ENCODE results near the gene TRAF7. TPM values are rescaled to one million over a fixed set of nuclear protein-coding genes. Genes with fewer than 3 reads are reported as not detected.

TRAF7 gene
- total RNA-seq, 1 donor from 2014 or later = 190 TPM

GRCh38 chr16:2175454-2175853 lies 19.9 kb downstream of the TRAF7 start:
- Mint-ChIP-seq H3K36me3 (ENCODE audit: low read depth, unreplicated experiment) (peaks cover 14% of the 10 kb centered on the region), H3K27ac (ENCODE audit: unreplicated experiment) (no peak overlapping the region), H3K9me3 (ENCODE audit: unreplicated experiment) (no peaks in the 10 kb centered on the region), H3K4me1 (ENCODE audit: unreplicated experiment) (peaks cover 7% of the 10 kb centered on the region), H3K27me3 (ENCODE audit: unreplicated experiment) (peaks cover 8% of the 10 kb centered on the region), H3K4me3 (ENCODE audit: unreplicated experiment) (no peak overlapping the region)
- TF ChIP-seq CTCF (IDR thresholded peaks at IDR 0.05; ENCODE audit: unreplicated experiment) = no peak
- no peak for DNase-seq (ENCODE audit: low spot score)

GRCh38 chr16:2176047-2176446 lies 20.5 kb downstream of the TRAF7 start:
- Mint-ChIP-seq H3K36me3 (ENCODE audit: low read depth, unreplicated experiment) (peaks cover 14% of the 10 kb centered on the region), H3K27ac (ENCODE audit: unreplicated experiment) (no peak overlapping the region), H3K27me3 (ENCODE audit: unreplicated experiment) (peaks cover 8% of the 10 kb centered on the region), H3K9me3 (ENCODE audit: unreplicated experiment) (no peaks in the 10 kb centered on the region), H3K4me3 (ENCODE audit: unreplicated experiment) (no peak overlapping the region), H3K4me1 (ENCODE audit: unreplicated experiment) (peaks cover 7% of the 10 kb centered on the region)
- no peak for DNase-seq (ENCODE audit: low spot score)
- no peak for TF ChIP-seq CTCF (IDR thresholded peaks at IDR 0.05; ENCODE audit: unreplicated experiment)

GRCh38 chr16:2177101-2177500 lies 21.5 kb downstream of the TRAF7 start:
- no peak for TF ChIP-seq CTCF (IDR thresholded peaks at IDR 0.05; ENCODE audit: unreplicated experiment)
- Mint-ChIP-seq H3K4me3 (ENCODE audit: unreplicated experiment) (peak overlapping the region; percentile 67), H3K9me3 (ENCODE audit: unreplicated experiment) (no peaks in the 10 kb centered on the region), H3K36me3 (ENCODE audit: low read depth, unreplicated experiment) (peaks cover 15% of the 10 kb centered on the region), H3K4me1 (ENCODE audit: unreplicated experiment) (peaks cover 4% of the 10 kb centered on the region), H3K27me3 (ENCODE audit: unreplicated experiment) (peaks cover 12% of the 10 kb centered on the region), H3K27ac (ENCODE audit: unreplicated experiment) (no peak overlapping the region)
- no peak for DNase-seq (ENCODE audit: low spot score)

GRCh38 chr16:2177561-2177960 lies 22.0 kb downstream of the TRAF7 start:
- peak overlapping the region; percentile 67 for H3K4me3 Mint-ChIP-seq (ENCODE audit: unreplicated experiment)
- H3K27me3 Mint-ChIP-seq (ENCODE audit: unreplicated experiment) = peaks cover 17% of the 10 kb centered on the region
- no peak overlapping the region for H3K27ac Mint-ChIP-seq (ENCODE audit: unreplicated experiment)
- H3K4me1 Mint-ChIP-seq (ENCODE audit: unreplicated experiment) = peaks cover 3% of the 10 kb centered on the region
- no peak for DNase-seq (ENCODE audit: low spot score)
- H3K9me3 Mint-ChIP-seq (ENCODE audit: unreplicated experiment) = no peaks in the 10 kb centered on the region
- peaks cover 19% of the 10 kb centered on the region for H3K36me3 Mint-ChIP-seq (ENCODE audit: low read depth, unreplicated experiment)
- no peak for TF ChIP-seq CTCF (IDR thresholded peaks at IDR 0.05; ENCODE audit: unreplicated experiment)

GRCh38 chr16:2178321-2179106 lies 22.9 kb downstream of the TRAF7 start:
- Mint-ChIP-seq H3K36me3 (ENCODE audit: low read depth, unreplicated experiment) (peaks cover 16% of the 10 kb centered on the region), H3K4me3 (ENCODE audit: unreplicated experiment) (no peak overlapping the region)
- peak; percentile 72 for DNase-seq (ENCODE audit: low spot score)

More at GRCh38 chr16:2178321-2179106, 22.9 kb downstream of the TRAF7 start:
- H3K4me1 Mint-ChIP-seq (ENCODE audit: unreplicated experiment) = peaks cover 3% of the 10 kb centered on the region
- H3K27me3 Mint-ChIP-seq (ENCODE audit: unreplicated experiment) = peaks cover 16% of the 10 kb centered on the region
- no peak for TF ChIP-seq CTCF (IDR thresholded peaks at IDR 0.05; ENCODE audit: unreplicated experiment)
- no peaks in the 10 kb centered on the region for H3K9me3 Mint-ChIP-seq (ENCODE audit: unreplicated experiment)
- H3K27ac Mint-ChIP-seq (ENCODE audit: unreplicated experiment) = no peak overlapping the region

Measured in endothelial cell (in vitro differentiated cells).